GM19193 (cell line): Measurements from ENCODE around the gene RBMS3.

Experiments used
- POLR2A ChIP-seq: IDR thresholded peaks from 4 replicates; pipeline ENCODE4 v1.6.1; 2011; ENCODE audit not compliant: insufficient read depth, insufficient read length; ENCODE audit errors: extremely low read depth

The RBMS3 gene

DNA sequence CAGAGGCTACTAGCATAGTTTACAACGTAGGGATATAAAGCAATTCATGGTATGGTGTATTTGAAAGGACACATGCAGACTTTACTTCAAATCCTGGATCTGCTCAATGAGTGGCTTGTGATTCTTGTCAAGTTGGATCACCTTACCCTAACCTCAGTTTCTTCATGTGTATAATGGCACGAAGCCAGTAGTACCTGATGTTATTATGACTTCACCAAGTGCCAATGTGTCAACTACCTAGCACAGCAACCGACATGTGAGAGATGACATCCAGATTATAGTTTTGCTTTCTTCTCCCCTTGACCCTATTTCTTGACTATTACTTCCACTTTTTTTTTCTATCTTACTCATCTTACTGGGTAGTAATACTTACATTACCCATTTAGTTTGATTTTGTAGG, 304.5 kb downstream of the RBMS3 start:
- no peak for TF ChIP-seq POLR2A

- no peak for TF ChIP-seq POLR2A
These were observed 306.5 kb downstream of the RBMS3 start for GRCh38 chr3:29587340-29587739.

DNA sequence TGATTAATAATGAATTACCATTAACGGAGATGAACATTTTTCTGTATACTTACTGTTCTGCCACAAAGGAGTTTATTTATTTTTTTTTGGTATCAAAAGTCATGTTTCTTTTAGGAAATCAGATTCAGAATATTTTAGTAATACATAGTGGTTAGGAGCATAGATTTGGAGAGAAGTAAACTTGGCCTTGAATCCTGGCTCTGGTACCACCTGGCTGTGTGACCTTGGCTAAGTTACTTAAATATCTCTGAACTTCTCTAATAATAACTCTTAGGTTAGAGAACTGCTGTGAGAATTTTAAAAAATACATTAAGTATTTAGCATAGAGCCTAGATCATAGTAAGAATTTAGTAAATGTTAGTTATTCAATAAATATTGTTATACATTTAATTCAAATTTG, 309.1 kb downstream of the RBMS3 start:
- no peak for TF ChIP-seq POLR2A

DNA sequence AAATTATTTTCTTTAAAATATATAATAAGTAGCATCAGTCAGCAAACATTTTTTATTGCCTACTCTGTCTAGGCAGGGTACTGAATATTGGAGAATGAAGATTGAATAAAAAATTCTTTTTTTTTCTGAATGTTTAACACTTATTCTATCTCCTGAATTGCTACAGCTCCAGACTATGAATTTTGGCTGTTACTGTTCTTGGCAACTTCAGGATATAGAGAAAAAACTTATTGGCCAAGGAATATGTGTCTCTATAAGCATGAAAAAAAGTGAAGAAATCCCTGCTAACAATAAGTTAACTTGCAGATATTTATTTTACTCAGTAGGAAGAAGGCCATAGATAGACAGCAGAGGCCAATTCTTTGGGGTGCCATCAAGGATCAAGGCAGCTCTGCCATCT, 309.6 kb downstream of the RBMS3 start:
- TF ChIP-seq POLR2A: no peak

GRCh38 chr3:29591579-29591978, 310.7 kb downstream of the RBMS3 start:
- no peak for TF ChIP-seq POLR2A

- no peak for TF ChIP-seq POLR2A
These were observed 312.9 kb downstream of the RBMS3 start for GRCh38 chr3:29593802-29594201.

DNA sequence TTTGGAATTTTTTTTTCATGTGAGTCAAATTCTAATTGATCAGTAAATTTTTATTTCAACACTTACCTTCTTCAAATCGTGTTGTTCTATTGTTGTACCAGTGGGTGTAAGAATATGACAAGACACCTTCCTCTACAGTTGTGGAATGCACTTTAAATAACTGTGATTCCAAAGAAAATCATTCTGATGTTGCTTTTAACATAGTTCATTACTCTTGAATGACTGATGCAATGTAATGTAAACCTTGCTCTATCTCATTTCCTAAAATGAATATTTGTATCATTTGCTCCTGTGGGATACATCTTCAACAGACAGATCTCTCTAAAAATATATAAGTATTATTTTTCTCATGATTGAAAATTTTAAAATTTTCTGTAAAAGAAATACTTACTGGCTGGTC, 313.4 kb downstream of the RBMS3 start:
- no peak for TF ChIP-seq POLR2A

GRCh38 chr3:29597376-29598008, 316.6 kb downstream of the RBMS3 start:
- TF ChIP-seq POLR2A: no peak

DNA sequence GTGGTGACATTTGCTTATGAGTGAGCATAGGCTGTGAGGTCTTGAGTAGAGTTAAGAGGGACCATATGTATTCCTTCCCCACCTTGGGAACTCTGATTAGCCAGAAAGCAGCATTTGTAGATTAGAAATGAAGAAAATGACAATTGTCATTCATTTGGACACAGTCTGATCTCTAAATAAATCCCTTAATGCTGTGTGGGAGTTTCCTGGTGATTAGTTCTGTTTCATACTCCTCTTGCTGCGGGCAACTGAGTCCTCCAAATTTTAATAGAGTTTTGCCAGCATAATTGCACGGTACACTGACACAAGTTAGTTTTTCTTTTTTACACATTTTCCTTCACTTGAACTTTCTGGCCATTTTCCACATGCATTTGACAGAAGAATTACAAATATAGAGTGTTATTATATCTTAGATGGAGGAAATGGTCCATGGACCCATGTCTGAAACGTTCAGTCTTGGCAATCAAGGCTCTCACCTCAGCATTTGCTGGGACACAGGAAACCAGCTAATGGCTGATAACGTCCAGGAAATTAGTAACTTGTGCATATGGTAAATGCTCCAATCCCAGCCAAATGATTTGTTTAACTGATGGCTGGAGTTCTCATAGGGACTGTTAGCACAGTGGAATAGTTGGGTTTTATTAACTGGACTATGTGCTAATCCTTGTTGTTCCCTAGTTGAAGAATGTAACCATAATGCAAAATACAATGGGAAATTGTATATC, 321.2 kb downstream of the RBMS3 start:
- TF ChIP-seq POLR2A: no peak

- TF ChIP-seq POLR2A: no peak
These were observed 325.0 kb downstream of the RBMS3 start for GRCh38 chr3:29605845-29606244.

- TF ChIP-seq POLR2A: no peak
These were observed 325.5 kb downstream of the RBMS3 start for GRCh38 chr3:29606416-29606815.

DNA sequence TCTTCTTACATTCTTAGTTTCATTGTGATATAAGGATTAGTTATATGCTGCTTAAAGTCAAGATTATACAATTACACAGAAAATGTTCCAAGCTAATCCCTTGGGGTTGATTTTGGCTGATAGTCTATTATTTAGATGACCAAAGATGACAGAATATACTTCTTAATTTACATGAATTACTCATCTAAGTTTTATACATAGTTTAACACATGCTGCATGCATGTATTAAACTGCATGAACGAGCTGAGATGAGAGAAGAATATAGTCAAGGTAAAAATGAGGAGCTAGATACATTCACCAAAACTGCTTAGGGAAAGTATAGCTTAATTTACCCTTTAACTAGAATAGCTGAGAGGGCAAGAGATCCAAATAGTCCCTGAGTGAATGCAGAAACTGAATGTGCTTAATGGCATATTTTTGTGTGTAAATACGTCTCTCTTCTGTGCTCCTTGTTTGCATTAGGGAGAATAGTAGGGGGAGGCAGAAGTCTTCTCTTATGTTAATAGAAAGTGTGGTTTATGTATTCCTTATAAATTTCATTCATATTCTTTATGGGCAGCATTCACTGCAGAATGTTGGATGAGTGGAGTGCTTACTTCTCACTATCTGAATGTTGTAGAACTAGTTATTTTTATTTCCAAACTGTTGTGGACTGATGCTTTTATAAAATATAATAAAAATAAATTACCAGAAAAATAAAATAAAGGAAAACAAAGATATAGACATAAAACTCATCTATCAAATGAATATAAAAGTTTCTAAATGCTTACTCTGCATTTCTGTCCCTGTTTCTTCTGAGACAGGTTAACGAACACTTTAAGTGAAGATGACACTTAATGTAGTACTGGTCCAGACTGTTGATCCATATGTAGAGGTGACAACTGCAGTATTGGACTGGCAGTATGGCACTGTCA, 327.8 kb downstream of the RBMS3 start:
- no peak for TF ChIP-seq POLR2A

GRCh38 chr3:29609328-29609811, 328.5 kb downstream of the RBMS3 start:
- TF ChIP-seq POLR2A: no peak

- TF ChIP-seq POLR2A: no peak
These were observed 329.9 kb downstream of the RBMS3 start for GRCh38 chr3:29610781-29611180.

DNA sequence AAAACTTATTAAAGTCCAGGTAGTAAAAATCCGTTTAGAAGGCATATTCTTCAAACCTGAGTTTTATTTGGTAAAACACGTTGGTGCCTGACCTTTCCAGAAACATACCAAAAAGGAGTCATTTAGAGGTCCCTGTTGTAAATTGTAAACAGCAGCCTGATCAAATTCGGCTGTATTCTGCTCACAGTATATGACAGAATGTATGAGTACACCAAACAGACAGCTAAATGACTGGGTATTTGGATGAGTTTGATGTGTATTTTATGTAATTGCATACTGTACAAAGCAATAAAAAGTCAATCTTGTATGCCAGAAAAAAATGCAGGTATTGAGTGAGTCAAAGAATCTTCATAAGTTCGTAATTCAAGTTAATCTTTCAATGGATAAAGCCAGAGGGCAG, 330.4 kb downstream of the RBMS3 start:
- no peak for TF ChIP-seq POLR2A
